ENCODE data around the gene CASZ1.

DNA sequence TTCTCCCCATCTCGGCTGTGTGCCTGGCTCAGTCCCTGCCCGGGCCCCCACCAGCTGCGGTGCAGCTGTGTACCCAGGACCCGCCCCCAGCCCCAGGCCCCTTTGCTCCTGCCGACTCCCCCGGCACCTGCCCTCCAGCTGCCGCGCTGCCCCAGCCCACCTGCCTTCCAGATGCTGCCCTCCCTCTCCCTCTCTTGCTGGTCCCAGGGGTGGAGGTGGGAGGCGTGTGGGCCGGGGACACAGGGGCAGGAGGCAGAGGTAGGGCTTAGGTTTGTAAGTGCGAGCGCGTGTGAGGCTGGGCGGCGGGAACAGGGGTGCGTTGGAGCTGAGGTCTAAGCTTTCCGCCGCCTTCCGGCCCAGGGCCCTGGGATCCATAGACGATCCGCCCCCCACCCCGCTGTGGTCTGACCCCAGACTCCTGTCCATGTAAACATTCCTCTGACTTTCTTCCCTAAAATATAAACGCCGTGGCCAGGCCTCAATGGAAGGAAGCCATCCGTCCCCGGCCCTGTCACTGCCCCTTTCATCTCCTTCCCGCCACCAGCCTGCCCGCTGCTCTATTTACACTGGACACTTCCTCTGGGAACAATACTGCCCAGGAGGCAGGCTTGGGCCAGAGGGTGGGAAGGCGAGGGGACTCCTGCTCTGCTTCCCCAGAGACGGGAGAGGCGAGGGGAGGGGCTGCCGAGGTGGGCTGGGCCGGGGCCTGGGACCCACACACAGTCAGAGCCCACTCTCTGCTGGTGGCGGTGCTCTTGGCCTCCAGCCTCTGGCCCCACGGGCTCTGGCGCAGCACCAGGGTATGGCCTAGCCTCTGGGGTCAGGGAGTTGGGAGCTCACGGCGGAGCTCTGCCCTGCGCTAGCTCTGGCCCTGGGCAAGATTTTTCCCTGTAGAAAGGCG is 128.3 kb downstream of the CASZ1 start:
- TF ChIP-seq GABPA (IDR thresholded peaks at IDR 0.05; ENCODE audit: low read depth): no peak
- TF ChIP-seq, protein P1, sequence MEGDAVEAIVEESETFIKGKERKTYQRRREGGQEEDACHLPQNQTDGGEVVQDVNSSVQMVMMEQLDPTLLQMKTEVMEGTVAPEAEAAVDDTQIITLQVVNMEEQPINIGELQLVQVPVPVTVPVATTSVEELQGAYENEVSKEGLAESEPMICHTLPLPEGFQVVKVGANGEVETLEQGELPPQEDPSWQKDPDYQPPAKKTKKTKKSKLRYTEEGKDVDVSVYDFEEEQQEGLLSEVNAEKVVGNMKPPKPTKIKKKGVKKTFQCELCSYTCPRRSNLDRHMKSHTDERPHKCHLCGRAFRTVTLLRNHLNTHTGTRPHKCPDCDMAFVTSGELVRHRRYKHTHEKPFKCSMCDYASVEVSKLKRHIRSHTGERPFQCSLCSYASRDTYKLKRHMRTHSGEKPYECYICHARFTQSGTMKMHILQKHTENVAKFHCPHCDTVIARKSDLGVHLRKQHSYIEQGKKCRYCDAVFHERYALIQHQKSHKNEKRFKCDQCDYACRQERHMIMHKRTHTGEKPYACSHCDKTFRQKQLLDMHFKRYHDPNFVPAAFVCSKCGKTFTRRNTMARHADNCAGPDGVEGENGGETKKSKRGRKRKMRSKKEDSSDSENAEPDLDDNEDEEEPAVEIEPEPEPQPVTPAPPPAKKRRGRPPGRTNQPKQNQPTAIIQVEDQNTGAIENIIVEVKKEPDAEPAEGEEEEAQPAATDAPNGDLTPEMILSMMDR (IDR thresholded peaks at IDR 0.05; ENCODE audit: insufficient read depth, low read length): no peak
- TF ChIP-seq POLR2AphosphoS5 (IDR thresholded peaks at IDR 0.05; ENCODE audit: low read depth): no peak
